Stimulated activated naive CD8-positive, alpha-beta T cell treated with anti-CD3 and anti-CD28 coated beads, Interleukin-15, Interleukin-2, amounts not matched to agents 100 U/mL and 50 U/mL, for 24 hours (primary cell): Measurements from ENCODE around the gene PCDHB13.
"Not testable (repeated sequence)": the region's sequence is repeated elsewhere in the genome, so short reads cannot be mapped to it uniquely, and the experiment has no call there.

Source experiments
- ATAC-seq: fragments of 150-1000 bp; cut with Tn5 transposase; one replicate; pipeline ENCODE4 v1.10.0; 2021
- DNase-seq: peaks from one replicate; pipeline ENCODE4 v3.0.0; 2021

PCDHB13 gene

GRCh38 chr5:141201646-141202045 is 12.1 kb upstream of the PCDHB13 start:
- not testable (repeated sequence) for DNase-seq, ATAC-seq

GRCh38 chr5:141208478-141208877 is 5.2 kb upstream of the PCDHB13 start, which contains the start of gene PCDHB12:
Gene PCDHB12, plus strand, starts transcription at chr5:141208719. Its CDS starts 189 bp downstream, at chr5:141208908.
- ATAC-seq (no peak), DNase-seq (no peak)

- not testable (repeated sequence) for DNase-seq, ATAC-seq
Observed at GRCh38 chr5:141210281-141210680, 3.4 kb upstream of the PCDHB13 start.

- not testable (repeated sequence) for DNase-seq, ATAC-seq
Observed at GRCh38 chr5:141210849-141211248, 2.9 kb upstream of the PCDHB13 start.

GRCh38 chr5:141214583-141214982 is 864 bp downstream of the PCDHB13 start:
- ATAC-seq, DNase-seq: not testable (repeated sequence)

- not testable (repeated sequence) for ATAC-seq, DNase-seq
Observed at GRCh38 chr5:141215504-141215903, 1.8 kb downstream of the PCDHB13 start.

GRCh38 chr5:141216035-141216434 is 2.3 kb downstream of the PCDHB13 start:
- ATAC-seq, DNase-seq: not testable (repeated sequence)

GRCh38 chr5:141223112-141223783 is 9.5 kb downstream of the PCDHB13 start, which contains the start of gene PCDHB14:
Gene PCDHB14, plus strand, starts transcription at chr5:141223343. Its CDS starts 163 bp downstream, at chr5:141223506.
- ATAC-seq = no peak
- DNase-seq = no peak

GRCh38 chr5:141224844-141225243 is 11.1 kb downstream of the PCDHB13 start:
- ATAC-seq, DNase-seq: not testable (repeated sequence)

GRCh38 chr5:141225421-141225820 is 11.7 kb downstream of the PCDHB13 start:
- ATAC-seq = not testable (repeated sequence)

GRCh38 chr5:141234109-141234667 is 20.5 kb downstream of the PCDHB13 start:
- ATAC-seq (no peak), DNase-seq (no peak)

More at GRCh38 chr5:141225421-141225820, 11.7 kb downstream of the PCDHB13 start:
- not testable (repeated sequence) for DNase-seq

- not testable (repeated sequence) for DNase-seq, ATAC-seq
Observed at GRCh38 chr5:141235922-141236321, 22.2 kb downstream of the PCDHB13 start.

GRCh38 chr5:141236516-141237313 is 23.0 kb downstream of the PCDHB13 start:
- DNase-seq (no peak), ATAC-seq (no peak)

GRCh38 chr5:141241496-141241895 is 27.8 kb downstream of the PCDHB13 start:
- DNase-seq (no peak), ATAC-seq (no peak)

GRCh38 chr5:141245250-141245717 is 31.6 kb downstream of the PCDHB13 start, which contains the start of gene PCDHB15:
Gene PCDHB15, plus strand, starts transcription at chr5:141245395. Its CDS starts 184 bp downstream, at chr5:141245579.
- ATAC-seq = no peak

GRCh38 chr5:141246971-141247370 is 33.3 kb downstream of the PCDHB13 start:
- not testable (repeated sequence) for ATAC-seq, DNase-seq

More at GRCh38 chr5:141245250-141245717, 31.6 kb downstream of the PCDHB13 start, which contains the start of gene PCDHB15:
- DNase-seq = no peak

GRCh38 chr5:141247434-141247833 is 33.7 kb downstream of the PCDHB13 start:
- DNase-seq, ATAC-seq: not testable (repeated sequence)

GRCh38 chr5:141250576-141250975 is 36.9 kb downstream of the PCDHB13 start:
- DNase-seq = no peak
- ATAC-seq = no peak

- DNase-seq = no peak
Observed at GRCh38 chr5:141258464-141258863, 44.7 kb downstream of the PCDHB13 start.

GRCh38 chr5:141258948-141259347 is 45.2 kb downstream of the PCDHB13 start:
- ATAC-seq (no peak), DNase-seq (no peak)

More at GRCh38 chr5:141258464-141258863, 44.7 kb downstream of the PCDHB13 start:
- no peak for ATAC-seq

GRCh38 chr5:141260458-141261237 is 46.9 kb downstream of the PCDHB13 start:
- no peak for ATAC-seq

More at GRCh38 chr5:141260458-141261237, 46.9 kb downstream of the PCDHB13 start:
- no peak for DNase-seq
